H1 (cell line): ENCODE data around the gene PTPRJ. TPM values are rescaled to one million over a fixed set of nuclear protein-coding genes. Genes with fewer than 3 reads are reported as not detected.

Experiments used
- CTCF ChIA-PET: fragments of 300-600 bp; sonication (Branson Sonifier 250); formaldehyde crosslinking; loops from one replicate; lab custom pipeline; 2021; ENCODE audit not compliant: partially characterized antibody; lab: Charles Lee
- POLR2A ChIA-PET: fragments of 300-600 bp; sonication (Branson Sonifier 250); formaldehyde crosslinking; loops from one replicate; lab custom pipeline; 2021; ENCODE audit warnings: inconsistent platforms; ENCODE audit not compliant: partially characterized antibody; lab: Charles Lee
- DNase-seq, 2 experiments: peaks; one replicate each; pipeline versions ENCODE4 v3.0.0 to v3.0.0-alpha.2; 2010 to 2022; ENCODE audit warnings: low spot score in 2 of 2, low read depth in 1 of 2, mixed read lengths in 1 of 2
- FAIRE-seq: peaks from 2 replicates; lab custom pipeline; 2011; peaks lifted over from hg19 to GRCh38; lab: Jason Lieb, UNC
- H2AFZ ChIP-seq: 2 replicates; pipeline ENCODE4 v1.8.1; 2012; ENCODE audit warnings: low read length, inconsistent platforms
- H2AK5ac ChIP-seq: 2 replicates; pipeline ENCODE4 v1.6.1; 2013; ENCODE audit warnings: low read depth, low read length
- H2BK120ac ChIP-seq: replicated peaks from 2 replicates; pipeline ENCODE3; 2013; ENCODE audit warnings: low read depth, low read length, inconsistent platforms
- H2BK12ac ChIP-seq: 2 replicates; pipeline ENCODE4 v1.6.1; 2013; ENCODE audit warnings: low read depth, low read length
- H2BK15ac ChIP-seq: 2 replicates; pipeline ENCODE4 v1.6.1; 2013; ENCODE audit warnings: low read length
- H2BK20ac ChIP-seq: 2 replicates; pipeline ENCODE4 v1.6.1; 2013; ENCODE audit warnings: low read length
- H2BK5ac ChIP-seq: 2 replicates; pipeline ENCODE4 v1.6.1; 2013; ENCODE audit warnings: low read depth, low read length
- H3K14ac ChIP-seq: 2 replicates; pipeline ENCODE4 v1.6.1; 2013; ENCODE audit warnings: inconsistent platforms; ENCODE audit not compliant: insufficient read length
- H3K18ac ChIP-seq: 2 replicates; pipeline ENCODE4 v1.6.1; 2013; ENCODE audit warnings: low read length; ENCODE audit errors: extremely low read depth
- H3K23ac ChIP-seq: 2 replicates; pipeline ENCODE4 v1.6.1; 2013; ENCODE audit warnings: inconsistent platforms; ENCODE audit not compliant: insufficient read length
- H3K23me2 ChIP-seq: 2 replicates; pipeline ENCODE4 v1.6.1; 2013; ENCODE audit warnings: low read depth, low read length
- H3K27ac ChIP-seq: 2 replicates; pipeline ENCODE4 v1.6.1; 2011; ENCODE audit warnings: low read depth, low read length, inconsistent platforms
- H3K27me3 ChIP-seq, 4 experiments: replicated peaks in 1 of 4; 1 replicate in 1 of 4; 2 replicates in 3 of 4; pipeline versions ENCODE4 v1.6.1 to v1.8.1; 2011 to 2013; ENCODE audit warnings: low read length in 3 of 4, mild to moderate bottlenecking in 3 of 4, inconsistent platforms in 2 of 4, mixed read lengths in 2 of 4, moderate library complexity in 1 of 4; ENCODE audit not compliant: control insufficient read depth in 3 of 4, insufficient read depth in 3 of 4; ENCODE audit errors: extremely low read depth in 1 of 4
- H3K36me3 ChIP-seq, 4 experiments: 2 replicates each; pipeline versions ENCODE4 v1.6.1 to v1.8.1; 2011 to 2013; ENCODE audit warnings: mild to moderate bottlenecking in 4 of 4, low read length in 3 of 4, moderate library complexity in 2 of 4, control low read depth in 1 of 4, inconsistent platforms in 1 of 4; ENCODE audit not compliant: insufficient read depth in 4 of 4, control insufficient read depth in 2 of 4
- H3K4ac ChIP-seq: replicated peaks from 2 replicates; pipeline ENCODE3; 2013; ENCODE audit warnings: low read length, low read depth, mixed read lengths, inconsistent platforms; ENCODE audit not compliant: insufficient read length
- H3K4me1 ChIP-seq, 4 experiments: replicated peaks in 1 of 4; 1 replicate in 1 of 4; 2 replicates in 3 of 4; pipeline versions ENCODE4 v1.6.1 to v1.8.1; 2011 to 2013; ENCODE audit warnings: low read length in 3 of 4, inconsistent platforms in 2 of 4, mixed read lengths in 1 of 4; ENCODE audit not compliant: insufficient read depth in 4 of 4, control insufficient read depth in 3 of 4
- H3K4me2 ChIP-seq, 2 experiments: 2 replicates each; pipeline versions ENCODE4 v1.6.1 to v1.8.1; 2011 to 2013; ENCODE audit warnings: low read depth in 2 of 2, low read length in 2 of 2, control low read depth in 1 of 2, inconsistent platforms in 1 of 2, mild to moderate bottlenecking in 1 of 2; ENCODE audit not compliant: insufficient read depth in 1 of 2
- H3K4me3 ChIP-seq, 4 experiments: fragments of 200-600, 300-600 bp in 1 of 4; sonication (generic), shearing (Covaris generic), sonication (Bioruptor Twin) in 1 of 4; 2 replicates each; pipeline versions ENCODE4 v1.5.1 to v1.8.1; 2011 to 2016; ENCODE audit warnings: low read length in 4 of 4, low read depth in 3 of 4, control low read depth in 2 of 4, inconsistent platforms in 2 of 4, mild to moderate bottlenecking in 2 of 4, mixed read lengths in 1 of 4, moderate library complexity in 1 of 4; ENCODE audit not compliant: insufficient read depth in 2 of 4; ENCODE audit errors: extremely low read depth in 1 of 4
- H3K56ac ChIP-seq: replicated peaks from 2 replicates; pipeline ENCODE3; 2013; ENCODE audit warnings: low read depth, mild to moderate bottlenecking, mixed read lengths, low read length, inconsistent platforms; ENCODE audit not compliant: insufficient read length
- H3K79me1 ChIP-seq: 2 replicates; pipeline ENCODE4 v1.6.1; 2013; ENCODE audit warnings: low read depth, low read length, control low read depth
- H3K79me2 ChIP-seq, 2 experiments: 2 replicates each; pipeline versions ENCODE4 v1.6.1 to v1.8.1; 2012 to 2013; ENCODE audit warnings: low read length in 2 of 2, mild to moderate bottlenecking in 2 of 2, inconsistent platforms in 1 of 2; ENCODE audit not compliant: insufficient read depth in 2 of 2, control insufficient read depth in 1 of 2
- H3K9ac ChIP-seq, 4 experiments: replicated peaks in 1 of 4; 1 replicate in 1 of 4; 2 replicates in 3 of 4; pipeline versions ENCODE4 v1.6.1 to v1.8.1; 2011 to 2013; ENCODE audit warnings: low read depth in 3 of 4, low read length in 3 of 4, control low read depth in 2 of 4, mild to moderate bottlenecking in 2 of 4, moderate library complexity in 2 of 4, inconsistent platforms in 1 of 4; ENCODE audit errors: extremely low read depth in 1 of 4
- H3K9me3 ChIP-seq, 2 experiments: 2 replicates each; pipeline versions ENCODE4 v1.6.1 to v1.8.1; 2012 to 2013; ENCODE audit warnings: mild to moderate bottlenecking in 2 of 2, moderate library complexity in 2 of 2, control low read depth in 1 of 2, inconsistent platforms in 1 of 2, low read depth in 1 of 2, low read length in 1 of 2, mixed read lengths in 1 of 2; ENCODE audit not compliant: insufficient read depth in 2 of 2
- H4K20me1 ChIP-seq, 2 experiments: replicated peaks in 1 of 2; 2 replicates each; pipeline versions ENCODE3 to v1.8.1; 2011 to 2013; ENCODE audit warnings: inconsistent platforms in 2 of 2, low read length in 2 of 2, mild to moderate bottlenecking in 1 of 2; ENCODE audit not compliant: insufficient read depth in 2 of 2, control insufficient read depth in 1 of 2
- H4K5ac ChIP-seq: 2 replicates; pipeline ENCODE4 v1.6.1; 2013; ENCODE audit warnings: low read length, low read depth, mixed read lengths, inconsistent platforms; ENCODE audit not compliant: insufficient read length
- H4K8ac ChIP-seq: 2 replicates; pipeline ENCODE4 v1.8.0; 2013; ENCODE audit warnings: mild to moderate bottlenecking, moderate library complexity, low read length, inconsistent platforms; ENCODE audit not compliant: insufficient read depth; ENCODE audit errors: extremely low read depth
- H4K91ac ChIP-seq: replicated peaks from 2 replicates; pipeline ENCODE3; 2013; ENCODE audit warnings: low read length, mixed read lengths, inconsistent platforms; ENCODE audit not compliant: insufficient read length
- BACH1 ChIP-seq: IDR thresholded peaks from 2 replicates; pipeline ENCODE4 v1.6.1; 2012; ENCODE audit warnings: low read length, improper control_type of control experiment
- CTBP2 ChIP-seq: IDR thresholded peaks from 2 replicates; pipeline ENCODE4 v1.7.0; 2011; ENCODE audit warnings: borderline replicate concordance, mild to moderate bottlenecking, moderate library complexity, mixed read lengths, low read length; ENCODE audit not compliant: insufficient read depth, insufficient read length
- EZH2 ChIP-seq: fragments of 200-600 bp; sonication (generic); IDR thresholded peaks from 2 replicates; pipeline ENCODE4 v1.7.1; 2012; ENCODE audit warnings: low read depth, mild to moderate bottlenecking, moderate library complexity, low read length, inconsistent platforms; ENCODE audit not compliant: severe bottlenecking
- GABPA ChIP-seq: IDR thresholded peaks from 2 replicates; pipeline ENCODE4 v1.6.1; 2011; ENCODE audit warnings: mild to moderate bottlenecking, low read length, moderate library complexity, borderline replicate concordance; ENCODE audit not compliant: insufficient read depth
- JUN ChIP-seq: IDR thresholded peaks from 2 replicates; pipeline ENCODE4 v1.6.1; 2011; ENCODE audit warnings: low read depth, mild to moderate bottlenecking, improper control_type of control experiment, low read length
- NANOG ChIP-seq: IDR thresholded peaks from 2 replicates; pipeline ENCODE4 v1.6.1; 2011; ENCODE audit warnings: low read length, low read depth, mild to moderate bottlenecking, inconsistent platforms; ENCODE audit not compliant: insufficient read depth, poor library complexity, severe bottlenecking
- PHF8 ChIP-seq: fragments of 200-600 bp; sonication (generic); conservative IDR thresholded peaks from 2 replicates; pipeline ENCODE4 v1.7.1; 2012; ENCODE audit warnings: low read depth, mild to moderate bottlenecking, inconsistent platforms, low read length, moderate library complexity
- RBBP5 ChIP-seq: IDR thresholded peaks from 2 replicates; pipeline ENCODE4 v1.7.1; 2012; ENCODE audit warnings: low read depth, mild to moderate bottlenecking, inconsistent platforms, low read length, moderate library complexity, borderline replicate concordance
- RFX5 ChIP-seq: IDR thresholded peaks from 2 replicates; pipeline ENCODE4 v1.6.1; 2011; ENCODE audit warnings: low read depth, low read length, improper control_type of control experiment, borderline replicate concordance
- SP1 ChIP-seq: IDR thresholded peaks from 2 replicates; pipeline ENCODE4 v1.6.1; 2011; ENCODE audit warnings: low read depth, low read length
- SRF ChIP-seq: IDR thresholded peaks from 2 replicates; pipeline ENCODE4 v1.6.1; 2011; ENCODE audit warnings: mild to moderate bottlenecking, low read depth, low read length, moderate library complexity
- USF2 ChIP-seq: IDR thresholded peaks from 2 replicates; pipeline ENCODE4 v1.6.1; 2011; ENCODE audit warnings: low read length, improper control_type of control experiment
- WGBS, 2 experiments: shearing (Covaris generic) in 1 of 2; methylation state at CpG; one replicate each; pipeline versions ENCODE4 v1.1.6 to v1.1.7; 2013 to 2015; ENCODE audit warnings: low lambda C conversion rate in 2 of 2, mixed read lengths in 2 of 2, inconsistent platforms in 1 of 2, low coverage in 1 of 2, missing lambda C conversion rate in 1 of 2; ENCODE audit not compliant: insufficient replicate concordance in 2 of 2, insufficient coverage in 1 of 2, insufficient read length in 1 of 2; ENCODE audit errors: extremely low coverage in 1 of 2, missing lambda C conversion rate in 1 of 2; 5-methylcytosine and 5-hydroxymethylcytosine counted together
- polyA plus RNA-seq, 7 experiments: library from polyadenylated mRNA; depleted of rRNA in 3 of 7; stranded (reverse) in 5 of 7; unstranded in 2 of 7; fragments of >200 nt in 5 of 7; fragments of 200-250 nt in 2 of 7; gene quantifications; 1 replicate in 5 of 7; 2 replicates in 1 of 7; 4 replicates in 1 of 7; pipeline versions ENCODE4 v1.2.1 to v1.2.3, GENCODE V29; 2011 to 2013; ENCODE audit warnings: missing spikeins in 2 of 7, mixed read lengths in 2 of 7
- total RNA-seq: library from RNA; stranded (reverse); fragmentation: NEBNext Ultra II Directional; extraction: Animal tissue kit (Norgen Biotek cat#: 25700); gene quantifications from 2 replicates; pipeline ENCODE4 v1.2.1, GENCODE V29; 2021

PTPRJ gene
- total and polyA plus RNA-seq, 2 of the 8 experiments (the other 6 are each of a cell fraction or from before 2014, with no cell fraction given), result 4.4 to 22.6 TPM

GRCh38 chr11:48062649-48063048 is 82.3 kb downstream of the PTPRJ start:
- Histone ChIP-seq H3K4me1 (peaks cover 0 to 5% (median 1%) of the 10 kb centered on the region in 4 experiments; a peak in 3 of 7 replicates), H3K27ac (no peak overlapping the region), H3K36me3 (no peaks in the 10 kb centered on the region), H3K18ac (no peak overlapping the region), H4K20me1 (peaks cover 0 to 2% of the 10 kb centered on the region in 2 experiments), H3K9me3 (no peaks in the 10 kb centered on the region), H3K4ac (no peak overlapping the region), H4K5ac (no peak overlapping the region), H3K14ac (no peak overlapping the region), H3K79me1 (peaks cover 2% of the 10 kb centered on the region; the same call in 1 of the 2 replicates), H3K23me2 (no peaks in the 10 kb centered on the region), H4K91ac (no peak overlapping the region), H2BK120ac (no peak overlapping the region), H3K79me2 (no peaks in the 10 kb centered on the region), H3K4me3 (no peak overlapping the region), H3K27me3 (no peaks in the 10 kb centered on the region), H2BK20ac (no peak overlapping the region), H2BK12ac (no peak overlapping the region), H3K9ac (no peak overlapping the region), H2AK5ac (no peak overlapping the region), H4K8ac (no peak overlapping the region), H3K4me2 (no peak overlapping the region), H3K23ac (no peak overlapping the region), H2AFZ (no peak overlapping the region), H2BK5ac (no peak overlapping the region), H3K56ac (no peak overlapping the region), H2BK15ac (no peak overlapping the region)
- FAIRE-seq, result no peak
- 90% methylated on average over 3 of the region's 3 CpGs; no CpG with 5 or more reads in 1 of the 2 experiments for WGBS, 2 experiments
- ChIA-PET CTCF (interaction anchor here (1.1 to 2.0 kb wide), 3 partner anchors 8 to 98 kb away, joined by 3 to 5 read pairs (median 4); no protein-coding TSS in a partner anchor), POLR2A (no interaction called here)
- DNase-seq, result no peak
- TF ChIP-seq CTBP2 (no peak), RFX5 (no peak), RBBP5 (no peak), EZH2 (no peak), JUN (no peak), NANOG (no peak), BACH1 (no peak), SRF (no peak), SP1 (no peak), USF2 (no peak), PHF8 (no peak), GABPA (no peak)
